Ascending aorta (tissue), 2 donors: ENCODE data around the gene AXIN1. TPM values are rescaled to one million over a fixed set of nuclear protein-coding genes. Genes with fewer than 3 reads are reported as not detected.

Experiments used
- DNase-seq, 2 donors: peaks; one replicate each; pipeline ENCODE4 v3.0.0-alpha.2; 2019; ENCODE audit warnings: low spot score in 2 of 2
- H3K27ac ChIP-seq, 2 donors: fragments of 200-600 bp; sonication (generic); one replicate each; pipeline ENCODE4 v1.5.1; 2016 to 2017; ENCODE audit warnings: mild to moderate bottlenecking in 1 of 2
- H3K27me3 ChIP-seq: fragments of 200-600 bp; sonication (generic); one replicate; pipeline ENCODE4 v1.5.1; 2017
- H3K36me3 ChIP-seq, 2 donors: fragments of 200-600 bp; sonication (generic); one replicate each; pipeline ENCODE4 v1.5.1; 2016
- H3K4me1 ChIP-seq, 2 donors: fragments of 200-600 bp; sonication (generic); one replicate each; pipeline ENCODE4 v1.5.1; 2016 to 2017; ENCODE audit warnings: mild to moderate bottlenecking in 1 of 2
- H3K4me3 ChIP-seq, 2 donors: fragments of 200-600 bp; sonication (generic); one replicate each; pipeline ENCODE4 v1.5.1; 2016 to 2017; ENCODE audit warnings: mild to moderate bottlenecking in 1 of 2
- H3K9me3 ChIP-seq, 2 donors: fragments of 200-600 bp; sonication (generic); one replicate each; pipeline ENCODE4 v1.5.1; 2016
- intact Hi-C: fragments of 100-400 bp; cut with DNase I; formaldehyde crosslinking; loops from one replicate; pipeline ENCODE4 v1.15.1; 2023
- total RNA-seq: library from RNA; depleted of rRNA; stranded (reverse); fragments of >200 nt; gene quantifications from one replicate; pipeline ENCODE4 v1.1.0, GENCODE V29; 2016
- TF ChIP-seq, protein P1 (sequence below), 3 experiments: fragments of 200-600 bp in 2 of 3; fragments of 450-650 bp in 1 of 3; sonication (generic) in 2 of 3; IDR thresholded peaks; one replicate each; pipeline ENCODE4 v1.5.1; 2016 to 2019; ENCODE audit warnings: antibody characterized with exemption in 3 of 3, mild to moderate bottlenecking in 1 of 3, moderate library complexity in 1 of 3

AXIN1 gene
- total RNA-seq, 1 donor from 2014 or later: 27.6 TPM

DNA sequence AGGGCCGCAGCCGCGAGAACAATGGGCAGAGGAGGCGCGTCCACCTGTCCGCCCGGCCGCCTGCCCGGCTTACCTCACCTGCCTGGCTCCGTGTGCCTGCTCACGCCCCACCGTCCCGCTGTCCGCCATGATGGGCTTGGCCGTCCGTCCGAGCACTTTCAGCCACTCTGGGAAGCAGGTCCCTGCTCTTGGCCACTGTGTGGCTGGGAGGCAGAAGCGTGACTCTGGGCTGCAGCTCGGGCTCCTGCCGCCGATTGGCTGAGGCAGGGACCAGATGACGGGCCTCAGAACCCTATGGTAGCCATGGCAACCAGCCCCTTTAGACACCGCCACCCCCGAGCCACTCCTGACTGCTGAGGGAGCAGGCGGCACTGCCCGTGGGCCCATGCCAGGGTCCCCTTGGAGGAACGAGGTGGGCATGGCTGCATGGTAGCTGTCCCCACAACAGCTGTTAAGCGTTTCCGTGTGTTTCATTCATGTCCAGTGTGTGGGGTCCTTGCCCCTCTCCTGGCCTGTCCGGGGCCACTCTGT, 8.9 kb upstream of the AXIN1 start:
- Histone ChIP-seq H3K9me3 (no peaks in the 10 kb centered on the region), H3K27me3 (no peaks in the 10 kb centered on the region), H3K36me3 (peaks cover 2 to 4% of the 10 kb centered on the region in 2 donors), H3K27ac (no peak overlapping the region), H3K4me1 (no peaks in the 10 kb centered on the region), H3K4me3 (no peak overlapping the region)
- intact Hi-C loops: no loop called here
- TF ChIP-seq, protein P1, sequence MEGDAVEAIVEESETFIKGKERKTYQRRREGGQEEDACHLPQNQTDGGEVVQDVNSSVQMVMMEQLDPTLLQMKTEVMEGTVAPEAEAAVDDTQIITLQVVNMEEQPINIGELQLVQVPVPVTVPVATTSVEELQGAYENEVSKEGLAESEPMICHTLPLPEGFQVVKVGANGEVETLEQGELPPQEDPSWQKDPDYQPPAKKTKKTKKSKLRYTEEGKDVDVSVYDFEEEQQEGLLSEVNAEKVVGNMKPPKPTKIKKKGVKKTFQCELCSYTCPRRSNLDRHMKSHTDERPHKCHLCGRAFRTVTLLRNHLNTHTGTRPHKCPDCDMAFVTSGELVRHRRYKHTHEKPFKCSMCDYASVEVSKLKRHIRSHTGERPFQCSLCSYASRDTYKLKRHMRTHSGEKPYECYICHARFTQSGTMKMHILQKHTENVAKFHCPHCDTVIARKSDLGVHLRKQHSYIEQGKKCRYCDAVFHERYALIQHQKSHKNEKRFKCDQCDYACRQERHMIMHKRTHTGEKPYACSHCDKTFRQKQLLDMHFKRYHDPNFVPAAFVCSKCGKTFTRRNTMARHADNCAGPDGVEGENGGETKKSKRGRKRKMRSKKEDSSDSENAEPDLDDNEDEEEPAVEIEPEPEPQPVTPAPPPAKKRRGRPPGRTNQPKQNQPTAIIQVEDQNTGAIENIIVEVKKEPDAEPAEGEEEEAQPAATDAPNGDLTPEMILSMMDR (IDR thresholded peaks at IDR 0.05): no peak
- DNase-seq: no peak

DNA sequence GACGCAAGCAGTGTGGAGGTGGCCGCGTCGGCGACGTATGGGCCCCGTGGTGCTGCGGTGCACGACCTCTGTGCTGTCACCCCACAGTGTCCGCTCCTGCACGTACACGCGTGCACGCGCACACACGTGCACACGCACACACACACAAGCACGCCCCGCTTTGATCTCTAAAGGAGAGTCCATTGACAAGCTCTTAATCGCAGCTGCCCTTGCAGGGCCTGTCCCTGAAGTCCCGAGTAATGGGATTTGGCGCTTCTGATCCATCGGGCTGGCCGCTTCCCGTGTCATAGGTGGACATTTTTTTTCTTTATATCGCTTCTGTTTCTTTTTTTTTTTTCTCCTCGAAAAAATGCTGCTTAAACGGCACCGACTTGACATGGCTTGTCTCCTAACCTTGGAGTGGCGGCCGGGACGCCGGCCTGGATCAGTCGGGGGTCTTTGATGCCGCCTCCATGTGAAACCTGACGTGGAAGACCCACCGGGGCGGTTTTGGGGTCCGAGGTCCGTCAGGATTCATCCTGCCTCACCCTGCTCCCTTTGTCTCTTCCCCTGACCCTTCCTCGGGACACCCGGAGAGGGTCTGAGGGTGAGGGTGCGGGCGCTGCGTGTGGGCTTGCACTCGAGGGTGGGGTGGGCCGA, 8.3 kb upstream of the AXIN1 start:
- no peak for DNase-seq

DNA sequence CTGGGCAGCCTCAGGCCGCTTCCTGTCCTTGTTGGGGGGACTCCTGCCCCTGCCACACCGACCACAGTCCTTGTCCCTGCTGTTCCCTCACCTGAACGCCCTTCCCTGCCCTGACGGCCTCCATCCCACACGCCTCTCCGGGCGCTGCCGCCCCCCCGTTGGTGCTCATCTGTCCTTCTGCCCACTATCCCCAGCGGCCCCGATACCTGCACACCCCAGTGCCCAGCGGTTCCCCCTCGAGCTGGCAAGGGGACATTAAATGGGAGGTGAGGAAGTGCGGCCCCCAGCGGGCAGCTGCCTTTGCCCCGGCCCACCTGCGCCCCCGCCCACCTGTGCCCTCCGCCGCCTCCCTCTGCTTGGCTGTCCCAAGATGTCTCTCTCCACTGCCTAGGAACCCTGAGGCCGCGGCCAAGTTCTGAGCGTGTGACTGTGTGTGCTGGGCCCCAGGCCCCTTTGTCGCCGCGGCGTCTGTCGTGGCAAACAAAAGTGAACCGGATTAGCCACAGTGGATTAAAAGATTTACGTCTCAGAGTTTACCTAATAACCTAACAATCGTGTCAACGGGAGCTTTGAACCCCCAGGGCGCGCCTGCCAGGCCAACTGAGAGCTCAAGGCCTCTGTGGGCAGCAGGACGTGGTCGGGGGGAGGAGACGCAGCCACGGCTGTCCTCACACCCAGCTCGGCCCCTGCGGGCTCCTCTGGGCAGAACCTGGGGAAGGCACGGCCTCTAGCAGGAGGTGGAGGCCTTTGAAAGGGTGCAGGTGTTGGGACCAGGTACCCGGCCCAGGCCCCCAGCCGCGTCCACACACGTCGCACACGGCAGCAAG, 7.6 kb upstream of the AXIN1 start:
- Histone ChIP-seq H3K4me3 (no peak overlapping the region), H3K27me3 (no peaks in the 10 kb centered on the region), H3K36me3 (no peaks in the 10 kb centered on the region), H3K9me3 (no peaks in the 10 kb centered on the region), H3K4me1 (no peaks in the 10 kb centered on the region), H3K27ac (no peak overlapping the region)
- intact Hi-C loops: no loop called here
- TF ChIP-seq, protein P1 (IDR thresholded peaks at IDR 0.05): no peak
- no peak for DNase-seq

More for the DNA sequence above, 8.3 kb upstream of the AXIN1 start:
- intact Hi-C loops: no loop called here
- Histone ChIP-seq H3K4me1 (no peaks in the 10 kb centered on the region), H3K4me3 (no peak overlapping the region), H3K27me3 (no peaks in the 10 kb centered on the region), H3K9me3 (no peaks in the 10 kb centered on the region), H3K36me3 (no peaks in the 10 kb centered on the region), H3K27ac (no peak overlapping the region)
- TF ChIP-seq, protein P1 (IDR thresholded peaks at IDR 0.05): no peak

DNA sequence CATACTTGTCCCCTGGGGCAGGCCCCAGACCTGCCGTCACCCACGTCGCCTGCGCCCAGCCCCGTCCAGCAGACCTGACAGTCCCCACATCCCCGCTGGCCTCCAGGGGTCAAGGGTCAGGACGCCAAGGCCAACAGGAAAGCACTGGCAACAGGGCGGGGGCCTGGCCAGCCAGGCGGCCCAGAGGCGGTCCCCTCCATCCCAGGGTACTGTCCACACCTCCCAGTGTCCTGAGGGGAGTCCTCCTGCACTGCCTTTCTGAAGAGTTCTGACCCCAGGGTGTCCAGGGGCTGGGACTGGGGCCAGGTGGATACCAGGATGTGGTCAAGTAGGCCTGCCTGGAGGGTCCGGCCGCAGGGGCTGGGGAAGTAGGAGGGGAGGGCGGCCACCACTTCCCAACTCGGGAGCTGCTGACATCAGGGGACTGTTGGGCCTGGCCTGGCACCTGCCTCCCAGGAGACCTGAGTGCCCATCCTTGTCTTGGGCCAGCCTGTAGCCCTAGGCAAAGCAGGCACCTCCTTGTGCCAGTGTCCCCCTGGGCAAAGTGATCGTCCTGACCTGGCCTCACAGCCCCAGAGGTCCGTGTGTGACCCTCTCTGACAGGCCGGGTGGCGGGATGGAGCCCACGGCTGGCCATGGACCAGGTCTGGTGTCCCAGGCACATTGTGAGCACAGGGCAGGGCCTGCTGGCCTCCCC, 6.7 kb upstream of the AXIN1 start:
- H3K4me3 ChIP-seq: no peak overlapping the region
- H3K4me1 ChIP-seq: no peaks in the 10 kb centered on the region
- no peaks in the 10 kb centered on the region for H3K9me3 ChIP-seq
- no peak overlapping the region for H3K27ac ChIP-seq
- no peaks in the 10 kb centered on the region for H3K36me3 ChIP-seq
- intact Hi-C loops: no loop called here
- no peaks in the 10 kb centered on the region for H3K27me3 ChIP-seq
- TF ChIP-seq, protein P1 (IDR thresholded peaks at IDR 0.05): no peak
- DNase-seq: no peak

DNA sequence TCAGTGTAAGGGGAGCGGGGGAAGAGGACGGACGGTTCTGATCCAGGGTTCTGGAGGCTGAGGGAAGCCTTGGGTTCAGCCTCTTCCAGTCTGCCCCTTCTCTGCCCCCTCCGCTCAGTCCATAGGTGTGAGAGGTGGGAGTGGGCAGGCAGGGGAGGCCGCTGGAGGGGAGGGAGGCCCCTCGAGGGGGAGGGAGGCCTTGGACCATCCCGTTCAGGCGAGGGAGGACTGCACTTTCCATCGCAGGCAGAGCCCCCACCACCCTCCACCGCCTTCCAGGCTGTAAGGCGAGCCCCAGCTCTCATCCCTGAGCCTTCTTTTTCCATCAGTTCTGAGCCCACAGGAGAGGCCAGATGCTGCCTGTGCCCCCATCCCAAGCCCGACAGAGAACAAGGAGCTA, 4.2 kb upstream of the AXIN1 start:
- H3K27me3 ChIP-seq: no peaks in the 10 kb centered on the region
- H3K27ac ChIP-seq: no peak overlapping the region
- DNase-seq: no peak
- H3K36me3 ChIP-seq: no peaks in the 10 kb centered on the region
- peaks cover 3 to 4% of the 10 kb centered on the region in 2 donors for H3K4me1 ChIP-seq
- intact Hi-C loops: no loop called here
- H3K9me3 ChIP-seq: no peaks in the 10 kb centered on the region
- TF ChIP-seq, protein P1 (IDR thresholded peaks at IDR 0.05): no peak
- H3K4me3 ChIP-seq: no peak overlapping the region
